HG02943 (cell line): ENCODE measurements around the gene OGFOD3.

Experiments
- ATAC-seq: cut with Tn5 transposase; IDR thresholded peaks from one replicate; pipeline ENCODE4 v1.9.1; 2021; ENCODE audit warnings: mild to moderate bottlenecking, low read depth, moderate library complexity; ENCODE audit not compliant: unreplicated experiment

Gene OGFOD3

DNA sequence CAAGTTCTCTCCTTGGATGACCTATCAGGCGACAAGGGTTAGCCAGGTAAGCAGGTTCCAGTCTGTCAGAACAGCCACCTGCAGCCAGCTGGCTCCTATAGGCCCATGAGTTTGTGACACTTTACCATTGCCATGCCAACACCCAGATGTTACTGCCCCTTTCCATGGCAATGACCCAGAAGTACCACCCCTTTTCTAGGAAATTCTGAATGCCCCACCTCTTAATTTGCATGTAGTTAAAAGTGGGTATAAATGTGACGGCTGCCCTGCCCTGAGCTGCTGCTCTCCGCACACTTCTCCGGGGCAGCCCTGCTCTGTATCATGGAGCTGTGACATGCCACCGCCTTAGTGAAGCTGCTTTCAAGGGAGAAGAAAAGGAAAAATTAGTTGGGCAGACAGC is 74.8 kb downstream of the OGFOD3 start:
- ATAC-seq: no peak

DNA sequence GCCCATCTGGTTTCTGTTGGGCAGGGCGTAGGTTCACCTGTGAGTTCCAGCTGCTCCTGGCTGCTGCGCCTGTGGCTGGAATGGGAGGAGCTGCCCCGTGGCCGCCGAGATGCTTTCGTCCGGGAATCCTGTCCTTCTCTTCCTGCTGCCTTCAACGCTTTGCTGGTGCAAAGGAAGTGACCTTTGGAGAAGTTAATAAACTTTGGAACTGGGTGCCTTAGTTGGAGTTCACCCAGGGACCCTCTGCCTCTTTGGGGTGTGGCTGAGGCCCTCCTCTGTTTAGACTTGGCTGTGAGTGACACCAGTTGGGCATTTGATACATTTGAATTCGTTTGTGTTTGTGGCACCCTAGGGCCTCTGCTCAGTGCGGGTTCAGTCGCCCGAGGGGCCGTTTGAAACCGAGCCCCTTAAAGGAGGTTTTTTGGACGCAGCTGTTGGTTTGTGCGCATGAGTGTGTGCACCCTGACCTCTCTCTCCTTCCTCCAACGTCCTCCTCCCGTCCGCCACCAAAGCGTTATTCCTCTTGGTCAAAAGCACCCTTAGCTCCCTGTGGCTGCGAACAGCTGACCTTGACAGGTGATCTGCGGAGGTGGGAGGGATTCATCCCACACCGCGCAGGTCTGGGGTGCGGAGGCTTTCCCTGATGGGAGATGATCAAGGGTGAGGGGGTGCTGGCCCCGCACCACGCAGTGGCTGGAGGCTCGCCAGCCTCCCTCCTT is 75.9 kb downstream of the OGFOD3 start:
- ATAC-seq: no peak

DNA sequence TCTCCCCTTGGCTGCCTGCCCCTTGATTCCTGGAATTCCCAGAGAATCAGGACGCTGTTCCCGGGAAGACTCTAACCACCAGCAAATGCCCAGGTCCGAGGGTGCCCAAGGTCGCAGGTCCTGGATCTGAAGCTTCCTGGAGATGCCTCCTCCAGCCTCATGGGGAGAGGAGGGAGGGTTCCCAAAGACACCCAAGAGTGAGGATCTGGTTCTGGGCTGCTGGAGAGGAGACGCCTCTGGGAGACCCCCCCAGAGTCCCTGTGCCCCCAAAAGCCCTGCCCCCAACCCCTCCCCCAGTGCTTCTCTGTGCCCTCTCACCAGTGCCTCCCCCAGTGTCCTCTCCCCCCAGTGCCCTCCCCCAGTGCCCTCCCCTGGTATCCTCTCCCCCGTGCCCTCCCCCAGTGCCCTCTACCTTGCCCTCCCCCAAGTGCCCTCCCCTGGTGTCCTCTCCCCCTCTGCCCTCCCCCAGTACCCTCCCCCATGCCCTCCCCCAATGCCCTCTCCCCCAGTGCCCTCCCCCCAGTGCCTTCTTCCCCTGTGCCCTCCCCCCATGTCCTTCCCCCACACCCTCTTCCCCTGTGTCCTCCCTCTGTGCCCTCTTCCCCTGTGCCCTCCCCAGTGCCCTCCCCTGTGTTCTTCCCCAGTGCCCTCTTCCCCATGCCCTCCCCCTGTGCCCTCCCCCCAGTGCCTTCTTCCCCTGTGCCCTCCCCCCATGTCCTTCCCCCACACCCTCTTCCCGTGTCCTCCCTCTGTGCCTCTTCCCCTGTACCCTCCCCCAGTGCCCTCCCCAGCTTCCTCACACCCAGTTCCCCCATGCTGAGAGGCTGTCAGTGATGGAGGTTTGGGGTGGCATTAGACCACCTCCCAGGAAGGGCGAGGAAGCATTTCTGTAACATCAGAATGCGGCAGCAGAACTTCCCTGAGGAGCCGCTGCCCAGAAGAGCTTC is 78.5 kb downstream of the OGFOD3 start:
- ATAC-seq: no peak
